Fibroblast of skin of right biceps (primary cell): ENCODE measurements around the gene SLC7A8.

ENCODE experiments used
- DNase-seq: peaks from one replicate; pipeline ENCODE4 v3.0.0-alpha.2; 2013

SLC7A8 gene

GRCh38 chr14:23154964-23155587 lies 28.4 kb downstream of the SLC7A8 start:
- peak; percentile 93 for DNase-seq

DNA sequence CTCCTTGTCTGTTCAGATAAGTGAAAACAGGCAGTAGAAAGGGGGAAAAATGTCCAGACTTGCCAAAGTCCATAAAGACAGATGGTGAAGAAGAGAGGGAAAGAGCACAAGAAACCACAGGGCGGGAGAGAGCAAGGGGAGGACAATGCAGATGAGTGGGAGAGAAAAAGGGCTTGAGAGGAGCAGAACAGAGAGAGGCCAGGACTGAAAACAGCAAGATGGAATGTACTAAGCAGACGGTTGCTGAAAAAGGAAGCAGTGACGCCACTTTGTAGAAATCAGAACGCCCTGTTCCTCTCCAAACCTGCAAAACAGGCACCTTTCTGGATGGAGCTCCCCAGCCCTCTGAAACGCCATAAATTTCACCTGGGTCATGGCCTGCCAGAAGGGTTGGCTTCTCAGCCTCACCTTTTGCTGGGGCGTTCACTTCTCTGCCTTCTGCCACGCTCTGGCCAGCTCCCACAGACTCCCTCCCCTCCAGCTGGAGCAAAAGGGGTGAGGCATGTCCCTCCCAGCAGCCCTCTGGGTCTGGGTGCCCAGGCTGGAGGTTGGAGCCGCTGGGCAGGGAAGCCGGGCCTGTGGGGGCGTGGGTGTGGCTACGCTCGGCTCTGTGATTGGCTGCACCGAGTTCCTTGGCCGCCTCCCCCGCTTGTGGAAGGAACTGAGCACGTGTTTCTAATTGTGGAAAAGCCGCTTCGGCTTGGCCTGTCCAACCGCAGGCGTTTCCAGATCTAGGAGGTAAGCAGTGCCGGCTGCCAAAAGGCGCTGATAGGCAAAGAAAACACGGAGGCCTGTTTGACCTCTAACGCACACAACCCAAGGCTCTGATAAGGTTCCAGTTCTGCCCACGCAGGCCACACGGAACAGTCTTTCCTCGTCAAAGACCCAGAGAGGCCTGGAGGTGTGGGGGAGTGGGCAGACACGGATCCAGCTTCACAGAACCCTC lies 29.3 kb downstream of the SLC7A8 start:
- peak; percentile 91 for DNase-seq

- DNase-seq: no peak
These were observed 32.1 kb downstream of the SLC7A8 start for GRCh38 chr14:23151342-23151741.

DNA sequence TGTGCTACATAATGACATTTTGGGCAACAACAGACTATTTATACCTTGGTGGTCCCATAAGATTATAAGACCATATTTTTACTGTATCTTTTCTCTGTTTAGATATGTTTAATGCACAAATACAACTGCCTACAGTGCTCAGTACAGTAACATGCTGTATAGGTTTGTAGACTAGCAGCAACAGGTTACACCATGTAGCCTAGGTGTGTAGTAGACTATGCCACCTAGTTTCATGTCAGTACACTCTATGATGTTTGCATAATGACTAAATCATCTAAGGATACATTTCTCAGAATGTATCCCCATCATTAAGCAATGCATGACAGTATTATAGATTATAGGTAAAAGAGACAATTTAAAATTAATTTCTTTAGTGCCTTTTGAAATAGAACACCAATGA lies 33.7 kb downstream of the SLC7A8 start:
- DNase-seq: no peak

DNA sequence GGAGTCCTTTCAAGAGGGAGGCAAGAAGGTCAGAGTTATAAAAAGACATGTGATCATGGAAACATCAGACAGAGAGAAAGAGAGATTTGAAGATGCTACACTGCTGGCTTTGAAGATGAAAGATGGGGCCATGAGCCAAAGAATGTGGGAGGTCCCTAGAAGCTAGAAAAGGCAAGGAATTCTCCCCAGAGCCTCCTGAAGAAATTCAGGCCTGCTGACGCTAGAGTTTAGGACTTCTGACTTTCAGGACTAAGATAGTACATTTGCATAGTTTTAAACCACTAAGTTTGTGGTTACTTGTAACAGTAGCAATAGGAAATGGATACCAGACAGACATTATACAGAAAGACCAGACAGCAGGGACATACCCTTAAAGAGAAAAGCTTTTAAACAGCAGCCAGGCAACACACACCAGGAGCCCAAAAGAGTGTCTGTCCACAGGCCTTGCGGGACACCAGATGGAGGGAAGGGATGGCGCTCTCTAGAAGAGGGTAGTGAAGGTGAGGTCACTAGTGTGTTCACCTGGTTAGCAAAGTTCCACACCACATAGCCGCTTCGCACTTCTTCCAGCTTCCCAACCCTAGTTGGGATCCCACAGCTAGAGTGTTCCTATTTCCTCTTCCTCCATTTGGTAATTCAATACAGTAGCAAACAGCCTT lies 34.7 kb downstream of the SLC7A8 start:
- DNase-seq: peak; percentile 45

DNA sequence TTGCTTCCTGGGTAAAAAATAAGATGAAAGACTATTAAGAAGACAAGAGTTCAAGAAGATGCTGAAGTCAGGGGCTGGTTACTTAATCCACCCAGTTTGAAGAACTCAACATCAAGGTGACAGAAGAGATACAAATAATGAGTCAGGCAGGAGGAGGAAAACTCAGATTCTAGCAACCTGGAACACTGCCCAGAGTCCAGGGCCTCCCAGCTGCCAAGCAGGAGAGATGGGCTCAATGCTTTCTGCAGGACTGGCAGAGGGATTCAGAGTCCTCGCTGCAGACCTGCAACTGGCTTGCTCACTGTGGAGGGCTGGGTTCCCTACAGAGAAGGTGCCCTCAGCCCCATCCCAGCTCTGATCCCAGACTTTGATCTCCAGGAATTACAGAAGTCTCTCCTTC lies 35.8 kb downstream of the SLC7A8 start:
- DNase-seq: peak; percentile 61

- no peak for DNase-seq
These were observed 36.5 kb downstream of the SLC7A8 start for GRCh38 chr14:23146980-23147379.

- no peak for DNase-seq
These were observed 37.0 kb downstream of the SLC7A8 start for GRCh38 chr14:23146351-23146910.

GRCh38 chr14:23145794-23146350 lies 37.6 kb downstream of the SLC7A8 start:
- DNase-seq: no peak

DNA sequence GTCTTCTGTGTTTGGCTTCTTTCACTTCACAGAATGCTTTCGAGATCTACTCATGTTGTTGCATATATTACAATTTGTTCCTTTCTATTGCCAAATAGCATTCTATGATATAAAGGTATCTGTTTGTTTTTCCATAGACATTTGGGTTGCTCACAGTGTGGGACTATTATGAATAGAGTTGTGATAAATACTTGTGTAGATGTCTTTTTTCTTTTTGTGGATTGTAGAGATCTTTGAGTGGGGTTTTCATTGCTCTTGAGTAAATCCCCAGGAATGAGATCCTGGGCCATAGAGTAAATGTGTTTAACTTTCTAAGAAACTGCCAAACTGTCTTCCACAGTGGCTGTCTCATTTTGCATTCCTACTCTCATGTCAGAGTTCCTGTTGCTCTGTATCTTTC lies 39.5 kb downstream of the SLC7A8 start:
- no peak for DNase-seq

DNA sequence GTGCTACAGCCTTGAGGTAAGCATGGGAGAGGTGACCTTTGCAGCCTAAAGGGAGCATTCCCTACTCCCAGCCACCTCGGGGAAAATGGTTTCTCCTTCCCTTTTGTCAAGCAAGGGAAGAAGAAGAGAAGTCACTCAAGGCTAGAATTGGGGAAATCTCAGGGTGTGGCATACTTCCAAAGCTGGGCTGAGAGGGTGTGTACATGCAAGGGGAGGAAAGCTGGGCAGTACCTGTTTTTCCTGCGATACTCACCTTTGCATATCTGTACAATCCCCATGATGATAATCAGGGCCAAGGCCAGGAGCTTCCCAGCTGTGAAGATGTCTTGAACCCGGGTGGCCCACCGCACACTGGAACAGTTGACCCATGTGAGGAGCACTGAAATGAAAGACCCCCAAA lies 40.6 kb downstream of the SLC7A8 start:
- DNase-seq: no peak

DNA sequence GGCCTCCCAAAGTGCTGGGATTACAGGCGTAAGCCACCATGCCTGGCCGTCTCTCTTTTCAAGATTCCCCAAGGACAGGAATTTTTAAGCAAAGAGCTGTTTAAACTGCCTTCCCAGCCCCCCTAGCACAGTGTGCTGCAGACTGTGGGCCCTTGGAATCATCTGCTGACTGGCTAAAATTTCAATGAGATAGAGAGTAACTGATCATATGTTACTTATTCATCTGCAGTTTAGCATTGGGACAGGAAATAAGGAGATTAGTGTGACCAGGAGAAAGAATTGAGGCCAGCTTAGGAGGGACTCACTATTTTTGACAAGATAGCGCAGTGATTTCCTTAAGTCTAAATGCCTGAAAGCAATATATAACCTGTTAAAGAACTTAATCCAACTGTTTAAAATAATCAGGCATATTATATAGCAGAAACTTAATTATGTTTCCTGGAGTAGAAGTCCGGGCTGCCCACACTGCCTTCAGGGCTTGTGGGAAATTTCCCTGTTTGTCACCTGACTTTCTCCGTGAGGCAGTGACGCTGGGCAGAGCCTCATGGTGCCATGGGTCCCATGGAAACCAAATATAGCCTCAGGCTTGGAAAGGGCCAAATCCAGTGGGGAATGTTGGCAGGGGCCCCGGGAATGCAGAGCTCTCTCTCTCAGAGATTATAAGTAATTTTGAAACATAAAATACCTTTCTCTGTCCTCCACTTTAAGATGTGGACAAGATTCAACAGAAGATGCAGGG lies 41.6 kb downstream of the SLC7A8 start:
- DNase-seq: no peak

DNA sequence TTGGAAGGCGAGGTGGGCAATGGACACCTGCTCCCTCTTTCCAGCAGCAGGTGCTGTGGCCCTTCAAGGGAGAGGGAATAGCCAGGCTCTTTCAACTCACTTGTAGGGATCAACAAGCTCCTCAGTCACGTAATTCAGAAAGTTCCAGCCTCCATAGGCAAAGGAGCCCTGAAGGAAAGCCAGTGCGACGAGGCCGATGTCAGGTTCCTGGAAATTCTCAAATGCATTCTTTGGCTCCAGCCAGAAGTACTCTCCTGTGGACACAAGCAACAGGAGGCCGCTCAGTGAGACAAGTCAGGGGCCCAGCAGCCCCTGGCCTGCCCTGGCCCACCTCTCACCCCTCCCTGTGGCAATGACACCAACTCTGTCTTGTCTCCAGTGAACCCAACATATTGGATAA lies 43.1 kb downstream of the SLC7A8 start:
- no peak for DNase-seq

GRCh38 chr14:23139874-23140273 lies 43.6 kb downstream of the SLC7A8 start:
- no peak for DNase-seq

GRCh38 chr14:23137813-23138535 lies 45.5 kb downstream of the SLC7A8 start:
- no peak for DNase-seq

- no peak for DNase-seq
These were observed 46.2 kb downstream of the SLC7A8 start for GRCh38 chr14:23137192-23137812.

GRCh38 chr14:23136566-23137133 lies 46.8 kb downstream of the SLC7A8 start:
- DNase-seq: no peak

GRCh38 chr14:23132970-23133369 lies 50.5 kb downstream of the SLC7A8 start:
- DNase-seq: no peak

DNA sequence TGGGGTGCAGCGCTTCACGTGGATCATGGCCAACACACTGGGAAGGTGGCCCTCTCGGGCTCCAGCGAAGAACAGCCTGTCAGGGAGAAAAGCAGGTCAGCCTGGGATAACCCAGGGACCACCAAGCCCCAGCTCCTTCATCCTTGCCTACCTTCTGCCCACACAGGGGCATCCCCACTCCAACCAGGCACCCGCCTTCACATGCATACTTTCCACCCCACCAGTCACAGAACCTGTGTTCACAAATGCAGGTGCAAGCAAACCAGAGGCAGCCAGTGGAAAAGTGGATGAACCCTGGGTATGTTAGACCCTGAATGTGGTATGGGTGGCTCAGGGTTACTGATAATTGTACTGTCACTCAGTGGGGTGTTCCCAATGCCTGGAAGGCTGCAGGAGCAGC lies 52.0 kb downstream of the SLC7A8 start:
- DNase-seq: no peak

- no peak for DNase-seq
These were observed 52.6 kb downstream of the SLC7A8 start for GRCh38 chr14:23130871-23131270.
